GM12892 (cell line): Measurements from ENCODE around the gene PPFIA1.

Experiments
- POLR2A ChIP-seq: IDR thresholded peaks from 2 replicates; pipeline ENCODE4 v1.6.1; 2011; ENCODE audit warnings: low read depth, low read length, control low read depth
- TAF1 ChIP-seq: IDR thresholded peaks from 2 replicates; pipeline ENCODE4 v1.6.1; 2011; ENCODE audit warnings: low read depth, mild to moderate bottlenecking, control low read depth, low read length, borderline replicate concordance

GRCh38 chr11:70331901-70332300 lies 61.4 kb downstream of the PPFIA1 start:
- no peak for TF ChIP-seq POLR2A
- TF ChIP-seq TAF1: no peak
